ENCODE measurements around the gene PTX4. TPM values are rescaled to one million over a fixed set of nuclear protein-coding genes. Genes with fewer than 3 reads are reported as not detected.
A peak's percentile ranks its signal among the peaks of the same experiment; 100 is the strongest.

Gene PTX4
- total and polyA plus RNA-seq, 9 of the 15 experiments (the other 6 are each of a cell fraction or from before 2014, with no cell fraction given) = 0.11 TPM; not detected in 8

GRCh38 chr16:1474082-1474795, 14.5 kb downstream of the PTX4 start (continued):
- TF ChIP-seq ZFP30 (CRISPR knock-in tag; IDR thresholded peaks at IDR 0.05; ENCODE audit: borderline replicate concordance) (no peak), THRA (IDR thresholded peaks at IDR 0.05) (no peak), ZNF699 (CRISPR knock-in tag; IDR thresholded peaks at IDR 0.05; ENCODE audit: insufficient replicate concordance) (no peak), ZNF77 (CRISPR knock-in tag; IDR thresholded peaks at IDR 0.05) (no peak), ZNF717 (CRISPR knock-in tag; IDR thresholded peaks at IDR 0.05) (no peak), PRDM10 (IDR thresholded peaks at IDR 0.05; ENCODE audit: partially characterized antibody) (no peak), PHB (CRISPR knock-in tag; IDR thresholded peaks at IDR 0.05) (0 out of 2 replicates have a peak, but pooled peaks have one; percentile 41), HDAC2 (IDR thresholded peaks at IDR 0.05) (0 out of 2 replicates have a peak, but pooled peaks have one; percentile 23), POLR2G (IDR thresholded peaks at IDR 0.05; ENCODE audit: low read depth, low read length) (no peak), DNMT1 (IDR thresholded peaks at IDR 0.05) (no peak), CBX8 (IDR thresholded peaks at IDR 0.05; ENCODE audit: borderline replicate concordance, extremely low read depth, low read depth, low read length, poor library complexity, severe bottlenecking) (no peak), CHD1 (IDR thresholded peaks at IDR 0.05; ENCODE audit: low read length) (peak; percentile 50), DEAF1 (CRISPR knock-in tag; IDR thresholded peaks at IDR 0.05) (no peak), CTBP1 (IDR thresholded peaks at IDR 0.05; ENCODE audit: borderline replicate concordance) (no peak), LARP7 (IDR thresholded peaks at IDR 0.05) (no peak), ZNF444 (CRISPR knock-in tag; IDR thresholded peaks at IDR 0.05) (no peak), HNRNPUL1 (IDR thresholded peaks at IDR 0.05; ENCODE audit: low read length) (no peak), HEY1 (CRISPR knock-in tag; IDR thresholded peaks at IDR 0.05; ENCODE audit: borderline replicate concordance) (no peak), ELK3 (CRISPR knock-in tag; IDR thresholded peaks at IDR 0.05) (no peak), SMC3 (conservative IDR thresholded peaks at IDR 0.05; ENCODE audit: insufficient read depth, low read depth, low read length) (no peak)
